ENCODE data around the gene DOCK8.

DNA sequence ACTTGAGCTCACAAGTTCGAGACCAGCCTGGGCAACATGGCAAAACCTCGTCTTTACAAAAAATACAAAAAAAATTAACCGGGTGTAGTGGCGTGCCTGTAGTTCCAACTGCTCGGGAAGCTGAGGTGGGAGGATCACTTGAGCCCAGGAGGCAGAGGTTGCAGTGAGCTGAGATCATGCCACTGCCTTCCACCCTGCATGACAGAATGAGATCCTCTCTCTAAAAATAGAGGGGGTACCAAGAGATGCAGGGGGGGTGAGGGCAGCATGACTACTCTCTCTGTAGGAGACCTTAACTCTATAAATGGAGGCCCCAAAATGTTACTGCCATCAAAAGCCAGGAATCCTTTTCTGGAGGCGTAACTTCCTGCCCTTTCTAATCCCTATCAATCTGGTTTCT, 243.9 kb downstream of the DOCK8 start:
- no peak for TF ChIP-seq POLR2A (IDR thresholded peaks at IDR 0.05)
- TF ChIP-seq, protein P1, sequence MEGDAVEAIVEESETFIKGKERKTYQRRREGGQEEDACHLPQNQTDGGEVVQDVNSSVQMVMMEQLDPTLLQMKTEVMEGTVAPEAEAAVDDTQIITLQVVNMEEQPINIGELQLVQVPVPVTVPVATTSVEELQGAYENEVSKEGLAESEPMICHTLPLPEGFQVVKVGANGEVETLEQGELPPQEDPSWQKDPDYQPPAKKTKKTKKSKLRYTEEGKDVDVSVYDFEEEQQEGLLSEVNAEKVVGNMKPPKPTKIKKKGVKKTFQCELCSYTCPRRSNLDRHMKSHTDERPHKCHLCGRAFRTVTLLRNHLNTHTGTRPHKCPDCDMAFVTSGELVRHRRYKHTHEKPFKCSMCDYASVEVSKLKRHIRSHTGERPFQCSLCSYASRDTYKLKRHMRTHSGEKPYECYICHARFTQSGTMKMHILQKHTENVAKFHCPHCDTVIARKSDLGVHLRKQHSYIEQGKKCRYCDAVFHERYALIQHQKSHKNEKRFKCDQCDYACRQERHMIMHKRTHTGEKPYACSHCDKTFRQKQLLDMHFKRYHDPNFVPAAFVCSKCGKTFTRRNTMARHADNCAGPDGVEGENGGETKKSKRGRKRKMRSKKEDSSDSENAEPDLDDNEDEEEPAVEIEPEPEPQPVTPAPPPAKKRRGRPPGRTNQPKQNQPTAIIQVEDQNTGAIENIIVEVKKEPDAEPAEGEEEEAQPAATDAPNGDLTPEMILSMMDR (IDR thresholded peaks at IDR 0.05) = no peak
